Stimulated activated CD4-positive, alpha-beta T cell treated with anti-CD3 and anti-CD28 coated beads, TNF-alpha, amount 100 ng/mL, for 48 hours (primary cell): ENCODE results near the gene PPIL1.
A peak's percentile ranks its signal among the peaks of the same experiment; 100 is the strongest.

Experiments
- DNase-seq, 3 donors: peaks; one replicate each; pipeline ENCODE4 v3.0.0-alpha.2; 2020; ENCODE audit warnings: low read depth in 3 of 3

Gene PPIL1

DNA sequence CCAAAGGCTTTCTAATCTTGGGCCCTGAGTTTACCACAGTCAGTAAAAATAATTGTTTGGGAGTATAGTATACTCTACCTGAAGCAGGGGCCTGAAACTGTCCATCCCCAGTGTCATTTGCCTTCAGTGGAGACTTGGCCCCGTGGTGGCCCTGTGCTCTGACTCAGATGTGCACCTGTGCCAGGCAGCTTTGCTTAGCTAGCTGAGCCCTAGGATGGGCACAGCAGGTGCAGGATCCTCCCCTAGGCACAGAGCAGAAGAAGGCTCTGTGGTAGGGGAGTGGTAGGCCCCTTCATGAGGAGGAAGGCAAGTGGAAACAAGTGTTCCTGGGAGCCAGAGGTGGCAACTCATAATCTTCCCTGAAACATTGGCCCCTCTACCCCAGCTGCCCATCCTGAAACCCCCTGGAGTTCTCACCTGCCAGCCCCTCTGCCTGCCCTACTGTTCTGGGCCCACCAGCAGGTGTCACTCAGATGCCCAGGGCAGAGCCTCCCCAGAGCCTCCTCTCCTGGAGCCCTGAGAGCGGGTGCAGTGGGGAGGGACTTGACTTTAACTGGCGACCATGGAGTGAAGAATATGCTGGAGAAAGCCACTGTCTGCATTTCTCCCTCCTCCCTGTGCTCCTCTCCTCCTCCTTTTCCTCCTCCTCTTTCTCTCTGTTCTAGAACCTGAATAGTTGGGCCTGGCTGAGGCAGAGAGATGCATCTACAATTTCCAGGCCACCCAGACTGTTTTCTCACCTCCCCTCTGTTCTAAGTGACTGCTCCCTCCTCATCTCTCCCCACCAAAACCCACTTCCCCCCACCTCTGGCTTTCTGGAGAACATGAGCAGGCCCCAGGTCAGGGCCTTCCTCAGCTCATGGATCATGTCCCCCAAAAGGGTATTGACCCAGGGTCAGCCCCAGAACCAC, 38.2 kb downstream of the PPIL1 start:
- no peak for DNase-seq

DNA sequence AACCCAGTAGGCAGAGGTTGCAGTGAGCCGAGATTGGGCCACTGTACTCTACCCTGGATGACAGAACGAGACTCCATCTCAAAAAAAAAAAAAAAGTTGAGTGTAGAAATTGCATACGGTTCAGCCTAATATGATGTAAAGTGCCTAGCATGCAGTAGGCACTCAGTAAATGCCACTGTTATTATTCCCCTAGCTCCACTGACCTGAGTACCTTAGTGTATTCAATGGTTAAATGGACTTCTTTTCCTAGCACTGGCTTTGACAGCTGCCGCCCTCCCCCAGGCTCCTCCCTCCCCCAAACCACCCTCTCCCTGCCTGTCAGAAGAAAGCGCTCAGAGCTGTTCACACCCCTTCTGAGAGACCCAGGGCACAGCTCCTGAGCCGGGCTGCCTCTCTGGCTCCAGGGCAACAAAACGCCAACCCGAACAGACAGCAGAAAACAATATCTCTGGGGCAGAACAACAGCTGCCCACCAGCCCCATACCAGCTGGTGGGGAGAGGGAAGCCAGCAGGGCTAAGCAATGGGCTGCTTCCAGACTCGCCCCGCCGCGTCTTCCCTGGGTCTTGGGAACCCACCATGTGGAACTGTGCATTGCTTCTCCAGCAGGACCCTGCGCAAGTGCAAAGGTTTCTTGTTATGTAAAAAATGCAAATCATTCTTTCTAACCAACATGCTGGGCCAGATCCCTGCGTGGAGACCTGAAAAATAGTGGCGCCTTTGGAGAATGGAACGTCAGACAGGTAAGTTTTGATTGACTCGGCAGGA, 39.8 kb downstream of the PPIL1 start:
- DNase-seq = no peak

DNA sequence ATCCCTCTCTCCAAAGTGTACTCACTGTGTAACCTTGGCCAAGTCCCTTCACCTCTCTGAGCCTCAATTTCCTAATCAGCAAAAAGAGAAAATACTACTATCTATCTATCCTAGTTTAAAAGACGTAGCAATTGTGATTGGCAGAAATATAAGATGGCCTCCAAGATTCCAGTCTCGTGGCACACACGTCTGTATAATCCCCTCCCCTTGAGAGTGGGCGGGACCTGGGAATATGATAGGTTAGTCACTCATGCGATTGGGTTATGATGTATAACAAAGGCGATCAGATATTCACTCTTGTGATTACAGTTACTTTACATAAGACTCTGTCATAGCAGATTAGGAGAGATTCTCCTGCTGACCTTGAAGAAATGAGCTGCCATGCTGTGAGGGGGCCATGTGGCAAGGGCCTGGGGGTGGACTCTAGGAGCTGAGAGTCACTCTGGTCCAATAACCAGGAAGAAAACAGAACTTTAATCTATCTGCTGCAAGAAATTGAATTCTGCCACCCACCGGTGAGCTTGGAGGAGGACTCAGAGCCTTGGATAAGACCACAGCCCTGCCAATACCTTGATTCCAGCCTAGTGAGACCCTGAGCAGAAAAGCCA, 41.3 kb downstream of the PPIL1 start:
- DNase-seq = no peak

DNA sequence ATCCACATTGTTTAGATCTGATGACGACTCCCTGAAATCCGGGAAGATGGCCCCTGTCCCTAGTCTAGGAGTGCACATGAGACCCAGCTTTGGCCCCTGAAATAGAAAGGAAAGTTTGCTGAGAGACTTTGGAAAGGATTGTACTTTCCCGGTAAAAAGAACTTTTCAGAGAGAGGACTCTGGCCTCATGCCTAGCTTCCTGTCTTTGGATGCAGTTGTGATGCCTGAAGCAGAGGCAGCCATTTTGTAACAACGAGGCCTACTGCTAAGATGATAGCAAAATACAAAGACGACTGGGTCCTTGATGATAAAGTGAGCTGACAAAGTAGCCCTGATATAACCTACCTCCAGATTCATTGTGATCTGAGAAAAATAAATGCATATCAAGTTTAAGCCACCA, 42.3 kb downstream of the PPIL1 start:
- no peak for DNase-seq

DNA sequence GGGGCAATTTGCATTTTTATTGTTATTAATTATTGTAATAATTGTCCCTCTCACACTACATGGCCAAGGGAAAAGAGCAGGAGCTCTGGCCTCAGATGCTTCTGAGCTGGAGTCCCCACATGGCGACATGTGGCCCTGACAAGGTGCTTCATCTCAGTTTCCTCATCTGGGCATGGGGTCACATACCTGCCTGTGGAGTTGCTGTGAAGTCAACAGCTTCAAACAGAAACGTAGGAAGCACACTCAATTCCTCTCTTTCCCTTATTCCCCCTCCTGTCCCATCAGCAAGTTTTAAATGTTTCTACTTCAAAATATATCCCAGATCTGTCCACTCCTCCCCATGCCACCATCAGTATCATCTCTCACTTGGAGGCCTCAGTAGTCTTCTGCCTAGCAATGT, 44.0 kb downstream of the PPIL1 start:
- DNase-seq = no peak

DNA sequence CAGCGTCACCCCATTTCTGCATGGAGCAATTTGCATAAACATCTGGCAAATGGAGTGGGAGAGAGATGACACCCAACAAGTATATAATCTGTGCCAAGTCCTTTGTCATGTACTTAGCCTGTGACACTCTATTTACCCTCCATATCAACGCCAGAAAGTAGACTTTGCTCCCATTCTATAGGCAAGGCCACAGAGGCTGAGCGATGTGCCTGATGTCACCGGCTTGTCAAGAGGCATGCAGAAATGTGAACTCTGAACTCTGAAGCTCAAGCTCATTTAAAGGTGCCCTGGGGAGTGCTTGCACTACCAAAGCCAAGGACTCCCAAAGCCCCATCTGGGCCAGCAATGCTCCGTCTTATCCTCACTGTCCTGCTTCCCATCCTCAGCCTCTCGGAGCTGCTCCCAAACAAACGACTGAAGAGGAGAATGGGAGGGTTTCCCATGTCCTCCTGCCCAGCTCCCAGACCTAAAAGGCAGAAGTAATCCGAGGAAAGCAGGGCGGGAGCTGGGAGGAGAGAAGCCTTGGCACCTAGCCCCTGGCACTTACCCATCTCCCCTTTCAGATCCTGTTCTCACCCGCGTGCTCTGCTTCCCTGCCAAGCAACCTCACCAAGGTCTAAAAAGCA, 44.6 kb downstream of the PPIL1 start:
- DNase-seq = no peak

DNA sequence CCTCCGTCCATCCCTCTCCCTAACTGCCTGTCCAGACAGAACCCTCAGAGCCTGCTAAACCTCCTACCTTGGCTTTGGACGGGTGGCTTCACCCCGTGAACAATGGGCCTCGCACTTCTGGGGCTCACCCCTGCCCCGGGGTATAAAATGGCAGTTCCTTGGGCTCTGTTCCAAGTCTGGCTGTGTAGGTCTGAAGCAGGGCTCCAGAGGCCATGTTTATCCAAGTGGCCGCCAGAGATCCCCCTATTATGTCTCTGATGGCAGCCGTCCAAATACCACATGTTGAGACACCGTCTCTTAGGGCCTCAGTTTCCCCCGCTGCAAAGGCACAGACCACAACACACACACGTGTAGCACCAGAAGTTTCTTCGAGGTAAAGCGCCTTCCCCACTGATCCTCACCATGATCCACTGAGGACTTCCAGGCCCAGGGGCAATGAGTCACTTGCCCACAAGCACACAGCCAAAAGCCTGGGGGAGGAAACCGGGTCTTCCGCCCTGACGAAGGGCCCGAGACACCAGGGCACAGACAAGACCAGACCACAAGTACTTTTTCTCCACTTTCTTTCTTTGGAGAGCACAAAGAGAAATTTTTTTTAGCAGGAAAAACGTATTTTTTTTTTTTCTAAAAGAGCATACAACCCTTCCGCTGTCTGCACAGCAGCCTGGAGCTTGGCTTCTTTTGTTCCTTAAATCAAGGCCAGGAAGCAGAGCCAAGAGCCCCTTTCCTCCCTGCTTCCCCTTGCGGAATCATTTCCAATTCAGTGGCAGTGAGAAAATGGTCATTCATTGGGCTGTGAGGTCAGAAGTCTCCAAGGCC, 47.1 kb downstream of the PPIL1 start:
- DNase-seq = peak in 1 of 3 donors; percentile 4

DNA sequence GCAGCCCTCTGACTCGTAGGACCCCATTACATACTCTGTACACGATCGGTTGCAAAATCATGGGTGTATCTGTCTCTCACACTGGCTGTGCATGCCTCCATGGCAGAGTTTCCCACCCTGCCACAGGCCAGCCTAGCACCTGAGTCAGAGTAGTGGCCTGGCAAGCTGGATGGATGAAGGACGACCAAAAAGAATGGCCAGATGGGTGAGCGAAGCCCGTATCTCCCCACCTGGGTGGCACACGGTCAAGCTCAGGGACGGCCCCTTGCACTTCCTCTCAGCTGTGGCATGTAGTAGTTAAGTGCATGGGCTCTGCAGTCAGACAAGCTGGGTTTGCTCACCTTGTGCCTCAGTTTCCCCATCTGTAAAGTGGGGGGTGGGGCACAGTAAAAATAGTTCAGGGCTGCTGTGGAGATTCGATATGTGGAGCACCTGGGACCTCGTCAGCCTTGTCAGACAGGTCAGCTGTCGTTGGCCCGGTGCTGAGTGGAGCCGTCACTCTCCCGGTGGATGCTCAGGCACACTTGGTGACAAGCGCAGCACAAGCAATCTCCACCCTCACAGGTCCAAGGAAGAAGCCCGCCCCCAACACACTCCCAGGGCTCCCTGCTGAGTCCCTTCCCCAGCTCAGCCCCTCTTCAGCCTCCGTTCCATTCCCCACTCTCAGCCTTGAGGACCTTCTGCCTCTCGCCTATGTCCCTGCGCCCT, 47.9 kb downstream of the PPIL1 start:
- DNase-seq = no peak

DNA sequence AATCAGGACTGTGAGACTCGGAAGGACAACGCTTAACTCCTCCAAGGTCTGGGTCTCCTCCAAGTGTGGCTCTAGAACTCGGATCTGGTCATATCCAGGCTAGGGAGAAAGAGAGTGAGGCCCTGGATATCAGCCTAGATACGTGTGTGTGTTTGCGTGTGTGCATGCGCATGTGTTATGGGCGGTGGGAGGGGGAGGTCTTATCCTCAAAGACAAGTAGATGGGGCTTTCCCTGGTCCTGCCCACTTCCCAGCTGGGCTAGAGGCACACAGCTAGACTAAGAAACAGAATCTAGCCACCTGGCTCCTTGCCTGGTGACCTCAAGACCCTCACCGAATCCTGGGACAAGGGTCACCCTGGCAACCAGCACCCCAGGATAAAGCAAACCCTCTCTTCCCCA, 48.6 kb downstream of the PPIL1 start:
- DNase-seq = no peak

DNA sequence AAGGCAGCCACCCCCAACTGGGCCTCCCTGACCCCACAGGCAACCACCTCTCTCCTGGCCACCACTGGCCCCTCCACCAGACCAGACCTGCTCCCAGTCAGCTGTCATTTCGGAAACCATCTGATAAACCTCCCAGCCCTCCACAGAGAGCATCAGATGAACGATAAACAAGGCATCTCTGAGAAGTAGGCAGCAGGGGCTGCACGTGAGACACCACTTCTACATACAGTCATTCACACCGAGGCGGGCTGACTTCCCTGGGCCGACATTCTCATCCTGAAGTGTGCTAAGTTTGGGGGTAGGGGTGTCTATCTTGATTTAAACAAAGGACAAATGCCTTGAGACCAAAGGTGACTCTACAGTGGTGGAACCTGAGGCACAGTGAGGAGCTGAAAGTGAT, 49.2 kb downstream of the PPIL1 start:
- DNase-seq = no peak

DNA sequence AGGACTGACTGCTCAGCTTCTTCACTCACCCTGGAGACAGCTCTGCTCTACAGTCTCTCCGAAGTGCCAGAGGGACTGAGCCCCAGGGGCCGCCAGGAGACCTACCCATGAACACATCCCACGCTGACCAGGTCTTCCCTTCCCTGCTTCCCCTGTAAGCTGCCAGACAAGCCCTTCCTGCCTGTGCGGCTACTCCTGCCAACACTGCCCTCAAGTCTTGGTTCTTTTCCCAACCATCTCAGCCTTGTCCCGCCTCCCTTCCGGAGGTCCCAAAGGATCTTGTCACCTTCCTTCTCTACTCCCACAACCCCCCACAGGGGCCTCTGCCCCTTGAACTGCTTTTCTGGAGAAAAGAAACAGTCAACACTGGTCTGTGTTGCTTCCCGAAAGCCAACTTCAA, 50.4 kb downstream of the PPIL1 start:
- DNase-seq = no peak

DNA sequence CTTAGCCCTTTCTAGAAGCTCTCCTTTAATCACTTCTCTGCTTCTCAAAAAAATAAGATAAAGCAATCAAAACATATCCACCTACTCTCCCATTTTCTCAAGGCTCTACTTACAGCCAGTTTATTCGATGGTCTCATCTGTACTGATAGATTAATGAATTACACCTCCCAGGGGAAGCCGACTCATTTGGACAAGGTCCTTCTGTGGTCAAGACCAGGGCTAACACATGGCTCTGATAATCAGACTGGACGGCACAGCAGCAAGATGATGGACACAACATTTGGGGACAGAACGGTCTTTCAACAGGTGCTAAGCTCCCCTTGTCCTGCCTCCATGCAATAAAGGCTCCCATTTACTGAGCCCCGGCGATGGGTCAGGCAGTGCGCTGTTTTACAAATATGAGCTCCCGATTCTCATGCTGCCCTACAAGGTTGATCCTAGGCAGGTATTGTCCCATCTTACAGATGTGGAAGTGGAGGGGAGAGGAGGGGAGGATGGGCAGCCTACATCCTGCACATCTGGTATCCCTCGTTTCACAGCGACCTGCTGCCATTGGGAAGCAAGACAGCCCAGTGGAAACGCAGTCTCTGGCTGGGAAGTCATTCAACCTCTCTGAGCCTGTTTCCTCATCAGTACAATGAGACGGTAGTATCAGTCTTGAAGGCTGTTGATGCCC, 51.0 kb downstream of the PPIL1 start:
- no peak for DNase-seq

DNA sequence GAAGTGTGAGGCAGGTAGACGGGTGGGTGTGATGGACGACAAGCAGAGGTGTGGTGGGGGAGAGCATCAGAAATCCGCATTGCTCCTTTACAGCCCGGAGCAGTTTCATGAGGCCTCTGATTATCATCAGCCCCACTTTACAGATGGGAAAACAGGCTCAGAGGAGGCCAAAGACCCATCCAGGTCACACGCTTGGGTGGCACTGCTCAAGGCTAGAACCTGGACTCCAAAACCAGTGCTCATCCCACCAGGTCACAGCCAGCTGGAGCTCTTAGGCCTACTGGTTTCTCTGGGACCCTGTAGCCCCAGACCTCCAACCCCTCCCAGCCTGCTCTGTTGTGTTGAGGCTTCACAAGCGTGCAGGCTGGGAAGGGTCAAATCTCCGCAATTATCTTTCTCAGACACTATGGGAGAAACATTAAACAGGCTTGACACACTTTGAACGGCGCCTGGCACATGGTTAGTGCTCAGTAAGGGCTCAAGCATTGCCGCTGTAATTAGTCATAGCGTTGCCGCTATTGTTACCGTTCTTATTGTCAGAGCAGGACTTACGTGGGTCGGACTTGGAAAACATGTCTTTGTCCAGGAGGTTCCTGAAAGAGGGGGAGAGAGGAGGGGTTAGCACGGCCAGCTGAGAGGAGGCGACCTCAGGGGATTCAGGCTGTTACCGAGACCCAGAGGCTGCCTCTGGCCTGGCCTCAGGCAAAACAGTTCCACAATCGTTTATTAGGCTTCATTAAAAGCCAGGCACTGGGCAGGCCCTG, 51.9 kb downstream of the PPIL1 start:
- DNase-seq = no peak

DNA sequence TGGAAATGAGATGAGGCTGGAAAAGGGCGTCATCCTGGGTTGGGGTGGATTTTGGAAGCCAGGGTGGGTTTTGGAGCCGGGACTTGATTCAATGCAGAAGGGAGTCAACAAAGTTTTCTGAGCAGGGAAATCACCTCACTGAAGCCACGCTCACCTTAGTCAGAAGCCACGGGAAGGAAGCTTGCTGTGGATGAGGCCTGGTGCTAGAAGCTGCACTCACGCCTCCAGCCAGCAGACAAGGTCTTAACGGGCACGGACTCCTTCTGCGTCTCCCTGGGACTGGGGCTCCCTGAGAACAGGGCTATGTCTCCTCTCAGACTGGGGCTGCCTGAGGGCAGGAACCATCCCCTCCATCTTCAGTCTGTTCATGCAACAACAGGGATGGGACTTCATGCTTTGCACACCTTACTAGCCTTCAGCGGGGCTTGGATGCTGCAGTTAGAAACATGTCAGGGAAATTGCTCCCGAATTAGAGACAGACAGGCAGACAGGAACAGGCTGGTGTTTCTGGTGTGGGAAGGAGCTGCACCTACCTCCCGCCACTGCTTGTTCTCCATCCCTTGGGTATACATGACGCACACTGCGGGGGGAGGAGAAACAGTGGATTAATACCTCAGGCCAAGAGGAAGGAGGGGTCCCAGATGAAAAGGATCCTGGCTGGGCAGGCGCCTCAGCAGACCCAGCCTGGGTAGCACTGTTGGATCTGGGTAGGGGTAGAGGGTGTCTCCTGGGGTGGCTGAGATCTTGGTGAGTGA, 52.8 kb downstream of the PPIL1 start:
- DNase-seq = no peak

DNA sequence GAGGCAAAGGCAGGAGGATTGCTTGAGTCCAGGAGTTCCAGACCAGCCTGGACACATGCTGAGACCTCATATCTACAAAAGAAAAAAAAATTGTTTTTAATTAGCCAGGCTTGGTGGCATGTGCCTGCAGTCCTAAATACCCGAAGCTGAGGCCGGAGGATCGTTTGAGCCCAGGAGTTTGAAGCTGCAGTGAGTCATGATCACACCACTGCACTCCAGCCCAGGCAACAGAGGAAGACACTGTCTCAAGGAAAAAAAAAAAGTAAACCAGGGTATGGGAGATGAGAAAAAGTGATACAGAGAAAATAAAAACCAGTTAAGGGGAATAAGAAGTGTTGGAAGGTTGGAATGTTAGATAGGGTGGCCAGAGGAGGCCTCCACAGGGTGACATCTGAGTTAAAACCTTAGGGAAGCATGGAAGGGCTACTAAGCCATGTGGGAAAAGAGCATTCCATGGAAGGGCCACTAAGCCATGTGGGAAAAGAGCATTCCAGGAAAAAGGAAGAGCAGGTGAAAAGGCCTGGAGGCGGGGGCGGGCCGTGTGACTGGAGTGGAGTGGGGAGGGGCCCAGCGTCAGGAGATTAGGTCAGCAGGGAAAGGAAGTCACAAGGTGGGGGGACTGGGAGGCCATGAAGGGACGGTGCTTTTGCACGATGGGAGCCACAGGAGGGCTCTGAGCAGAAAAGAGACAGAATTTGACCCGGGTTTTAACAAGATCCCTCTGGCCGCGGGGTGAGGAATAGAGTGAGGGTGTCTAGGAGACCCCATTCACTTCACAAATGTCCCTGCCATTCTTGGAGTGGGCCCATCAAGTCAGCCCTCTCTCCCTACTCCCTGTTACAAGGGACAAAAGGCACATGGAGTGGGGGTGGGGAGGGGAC, 53.7 kb downstream of the PPIL1 start:
- DNase-seq = no peak

DNA sequence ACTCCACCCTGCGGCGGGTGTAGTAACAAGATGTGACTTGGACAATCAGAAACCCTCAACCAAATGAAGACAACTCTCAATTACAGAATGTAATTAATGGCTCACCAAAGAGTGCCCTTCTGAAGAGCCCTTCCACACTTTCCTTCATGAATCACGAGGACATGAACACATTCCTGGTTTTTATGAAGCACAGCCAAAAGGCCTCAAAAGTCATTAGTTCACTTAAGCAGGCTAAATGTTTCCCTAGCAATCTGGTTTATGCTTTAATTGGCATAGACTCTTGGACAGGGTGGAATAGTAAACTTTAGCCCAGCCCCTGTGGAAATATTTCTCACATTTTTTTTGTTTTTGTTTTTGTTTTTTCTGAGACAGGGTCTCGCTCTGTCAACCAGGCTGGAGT, 55.8 kb downstream of the PPIL1 start:
- DNase-seq = no peak

DNA sequence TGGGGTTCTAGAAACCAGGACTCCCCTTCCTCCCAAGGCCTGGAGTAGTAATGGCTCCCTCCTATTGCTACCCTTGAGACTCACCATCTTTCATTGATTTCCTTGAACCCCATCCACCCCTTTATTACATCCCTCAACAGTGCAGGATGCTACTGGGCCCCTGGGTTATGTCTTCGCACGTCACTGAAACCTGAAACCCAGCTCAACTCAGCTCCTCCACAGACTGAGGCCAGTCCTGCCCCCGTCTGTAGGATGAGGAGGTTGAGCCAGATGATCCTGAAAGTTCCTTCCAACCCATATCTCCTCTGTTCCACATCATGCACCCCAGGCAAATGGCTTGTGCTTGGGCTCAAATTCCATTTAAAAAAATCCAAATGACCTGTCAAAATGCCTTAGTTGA, 56.8 kb downstream of the PPIL1 start:
- no peak for DNase-seq
